ENCODE data around the gene THAP4.

DNA sequence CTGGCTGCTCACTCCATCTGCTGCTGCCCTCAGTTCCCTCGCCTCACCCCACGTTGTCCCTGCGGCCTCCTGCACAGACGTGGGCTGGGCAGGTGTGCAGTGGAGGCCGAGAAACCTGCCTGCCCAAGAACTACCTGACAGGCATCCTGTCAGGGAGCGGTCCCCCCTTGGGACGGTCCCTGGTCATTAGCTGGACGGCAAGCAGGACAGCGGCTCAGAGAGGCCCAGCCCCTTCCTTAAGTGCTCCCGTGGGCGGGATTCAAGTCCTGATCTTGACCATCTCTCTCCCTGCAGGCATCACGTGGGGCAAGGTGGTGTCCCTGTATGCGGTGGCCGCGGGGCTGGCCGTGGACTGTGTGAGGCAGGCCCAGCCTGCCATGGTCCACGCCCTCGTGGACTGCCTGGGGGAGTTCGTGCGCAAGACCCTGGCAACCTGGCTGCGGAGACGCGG, 67.1 kb downstream of the THAP4 start:
- TF ChIP-seq, protein P1, sequence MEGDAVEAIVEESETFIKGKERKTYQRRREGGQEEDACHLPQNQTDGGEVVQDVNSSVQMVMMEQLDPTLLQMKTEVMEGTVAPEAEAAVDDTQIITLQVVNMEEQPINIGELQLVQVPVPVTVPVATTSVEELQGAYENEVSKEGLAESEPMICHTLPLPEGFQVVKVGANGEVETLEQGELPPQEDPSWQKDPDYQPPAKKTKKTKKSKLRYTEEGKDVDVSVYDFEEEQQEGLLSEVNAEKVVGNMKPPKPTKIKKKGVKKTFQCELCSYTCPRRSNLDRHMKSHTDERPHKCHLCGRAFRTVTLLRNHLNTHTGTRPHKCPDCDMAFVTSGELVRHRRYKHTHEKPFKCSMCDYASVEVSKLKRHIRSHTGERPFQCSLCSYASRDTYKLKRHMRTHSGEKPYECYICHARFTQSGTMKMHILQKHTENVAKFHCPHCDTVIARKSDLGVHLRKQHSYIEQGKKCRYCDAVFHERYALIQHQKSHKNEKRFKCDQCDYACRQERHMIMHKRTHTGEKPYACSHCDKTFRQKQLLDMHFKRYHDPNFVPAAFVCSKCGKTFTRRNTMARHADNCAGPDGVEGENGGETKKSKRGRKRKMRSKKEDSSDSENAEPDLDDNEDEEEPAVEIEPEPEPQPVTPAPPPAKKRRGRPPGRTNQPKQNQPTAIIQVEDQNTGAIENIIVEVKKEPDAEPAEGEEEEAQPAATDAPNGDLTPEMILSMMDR (IDR thresholded peaks at IDR 0.05; ENCODE audit: insufficient read depth, low read length): no peak
- TF ChIP-seq POLR2AphosphoS5 (IDR thresholded peaks at IDR 0.05; ENCODE audit: low read depth): no peak
- TF ChIP-seq, protein P2, sequence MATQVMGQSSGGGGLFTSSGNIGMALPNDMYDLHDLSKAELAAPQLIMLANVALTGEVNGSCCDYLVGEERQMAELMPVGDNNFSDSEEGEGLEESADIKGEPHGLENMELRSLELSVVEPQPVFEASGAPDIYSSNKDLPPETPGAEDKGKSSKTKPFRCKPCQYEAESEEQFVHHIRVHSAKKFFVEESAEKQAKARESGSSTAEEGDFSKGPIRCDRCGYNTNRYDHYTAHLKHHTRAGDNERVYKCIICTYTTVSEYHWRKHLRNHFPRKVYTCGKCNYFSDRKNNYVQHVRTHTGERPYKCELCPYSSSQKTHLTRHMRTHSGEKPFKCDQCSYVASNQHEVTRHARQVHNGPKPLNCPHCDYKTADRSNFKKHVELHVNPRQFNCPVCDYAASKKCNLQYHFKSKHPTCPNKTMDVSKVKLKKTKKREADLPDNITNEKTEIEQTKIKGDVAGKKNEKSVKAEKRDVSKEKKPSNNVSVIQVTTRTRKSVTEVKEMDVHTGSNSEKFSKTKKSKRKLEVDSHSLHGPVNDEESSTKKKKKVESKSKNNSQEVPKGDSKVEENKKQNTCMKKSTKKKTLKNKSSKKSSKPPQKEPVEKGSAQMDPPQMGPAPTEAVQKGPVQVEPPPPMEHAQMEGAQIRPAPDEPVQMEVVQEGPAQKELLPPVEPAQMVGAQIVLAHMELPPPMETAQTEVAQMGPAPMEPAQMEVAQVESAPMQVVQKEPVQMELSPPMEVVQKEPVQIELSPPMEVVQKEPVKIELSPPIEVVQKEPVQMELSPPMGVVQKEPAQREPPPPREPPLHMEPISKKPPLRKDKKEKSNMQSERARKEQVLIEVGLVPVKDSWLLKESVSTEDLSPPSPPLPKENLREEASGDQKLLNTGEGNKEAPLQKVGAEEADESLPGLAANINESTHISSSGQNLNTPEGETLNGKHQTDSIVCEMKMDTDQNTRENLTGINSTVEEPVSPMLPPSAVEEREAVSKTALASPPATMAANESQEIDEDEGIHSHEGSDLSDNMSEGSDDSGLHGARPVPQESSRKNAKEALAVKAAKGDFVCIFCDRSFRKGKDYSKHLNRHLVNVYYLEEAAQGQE (IDR thresholded peaks at IDR 0.05; ENCODE audit: insufficient replicate concordance, low read depth): no peak
